DND-41 (cell line): ENCODE data around the gene ACO1.

Source experiments
- ATAC-seq: fragments of 200-7000 bp; cut with Tn5 transposase; 3 replicates; pipeline ENCODE4 v1.9.1; 2021; ENCODE audit warnings: low read depth; ENCODE audit not compliant: insufficient read depth
- DNase-seq: peaks from one replicate; pipeline ENCODE4 v3.0.0-alpha.2; 2020
- H2AFZ ChIP-seq: 2 replicates; pipeline ENCODE4 v1.6.0; 2012; ENCODE audit warnings: low read depth, low read length
- H3K27ac ChIP-seq: 2 replicates; pipeline ENCODE4 v1.5.1; 2012; ENCODE audit warnings: low read length, inconsistent platforms
- H3K27me3 ChIP-seq: fragments of 200-600 bp; sonication (generic); 2 replicates; pipeline ENCODE4 v1.6.0; 2012; ENCODE audit warnings: low read length, mild to moderate bottlenecking, inconsistent platforms; ENCODE audit not compliant: insufficient read depth, poor library complexity
- H3K36me3 ChIP-seq: 2 replicates; pipeline ENCODE4 v1.5.1; 2012; ENCODE audit warnings: low read length, inconsistent platforms; ENCODE audit not compliant: insufficient read depth
- H3K4me1 ChIP-seq: 2 replicates; pipeline ENCODE4 v1.5.1; 2012; ENCODE audit warnings: mild to moderate bottlenecking, low read length; ENCODE audit not compliant: insufficient read depth
- H3K4me2 ChIP-seq: 2 replicates; pipeline ENCODE4 v1.6.0; 2012; ENCODE audit warnings: mild to moderate bottlenecking, moderate library complexity, low read length, inconsistent platforms; ENCODE audit not compliant: insufficient read depth
- H3K4me3 ChIP-seq, 2 experiments: fragments of 200-600 bp in 1 of 2; shearing (Covaris generic) in 1 of 2; 2 replicates each; pipeline ENCODE4 v1.5.1; 2012 to 2016; ENCODE audit warnings: inconsistent platforms in 2 of 2, low read length in 2 of 2, mild to moderate bottlenecking in 2 of 2, low read depth in 1 of 2, moderate library complexity in 1 of 2
- H3K79me2 ChIP-seq: 2 replicates; pipeline ENCODE4 v1.6.0; 2012; ENCODE audit warnings: low read length, inconsistent platforms; ENCODE audit not compliant: insufficient read depth
- H3K9ac ChIP-seq: 2 replicates; pipeline ENCODE4 v1.6.0; 2012; ENCODE audit warnings: low read depth, mild to moderate bottlenecking, inconsistent platforms, low read length, moderate library complexity
- H3K9me3 ChIP-seq: 2 replicates; pipeline ENCODE4 v1.5.1; 2012; ENCODE audit warnings: low read length, moderate library complexity, mild to moderate bottlenecking, inconsistent platforms; ENCODE audit not compliant: insufficient read depth, severe bottlenecking
- H4K20me1 ChIP-seq: 2 replicates; pipeline ENCODE4 v1.6.0; 2012; ENCODE audit warnings: low read length; ENCODE audit not compliant: insufficient read depth
- CTCF ChIP-seq: IDR thresholded peaks from 2 replicates; pipeline ENCODE4 v1.5.1; 2012; ENCODE audit warnings: borderline replicate concordance, low read length, moderate library complexity, mild to moderate bottlenecking; ENCODE audit not compliant: poor library complexity, severe bottlenecking; ENCODE audit errors: extremely low read depth
- EZH2 ChIP-seq: IDR thresholded peaks from 3 replicates; pipeline ENCODE4 v1.6.1; 2012; ENCODE audit warnings: borderline replicate concordance, low read depth, mild to moderate bottlenecking, moderate library complexity, low read length, inconsistent platforms; ENCODE audit not compliant: severe bottlenecking

Gene ACO1

GRCh38 chr9:32487981-32488380, 103.5 kb downstream of the ACO1 start:
- no peak overlapping the region for H3K27ac ChIP-seq
- H3K79me2 ChIP-seq: no peaks in the 10 kb centered on the region
- no peaks in the 10 kb centered on the region for H3K9me3 ChIP-seq
- H2AFZ ChIP-seq: no peak overlapping the region
- H3K27me3 ChIP-seq: no peaks in the 10 kb centered on the region
- no peaks in the 10 kb centered on the region for H4K20me1 ChIP-seq
- ATAC-seq (no peak), DNase-seq (no peak)
- no peak overlapping the region for H3K4me2 ChIP-seq
- no peak overlapping the region for H3K9ac ChIP-seq
- H3K36me3 ChIP-seq: peaks cover 44% of the 10 kb centered on the region
- H3K4me1 ChIP-seq: no peaks in the 10 kb centered on the region
- no peak for TF ChIP-seq CTCF
- no peak for TF ChIP-seq EZH2
- H3K4me3 ChIP-seq: no peak overlapping the region

- Histone ChIP-seq H3K4me2 (no peak overlapping the region), H3K4me3 (no peak overlapping the region), H3K4me1 (no peaks in the 10 kb centered on the region), H4K20me1 (no peaks in the 10 kb centered on the region), H3K36me3 (peaks cover 27% of the 10 kb centered on the region), H3K9me3 (no peaks in the 10 kb centered on the region), H3K9ac (no peak overlapping the region), H3K79me2 (no peaks in the 10 kb centered on the region), H2AFZ (no peak overlapping the region), H3K27me3 (no peaks in the 10 kb centered on the region), H3K27ac (no peak overlapping the region)
- ATAC-seq: no peak
- no peak for DNase-seq
- no peak for TF ChIP-seq CTCF
- no peak for TF ChIP-seq EZH2
Measured at GRCh38 chr9:32490601-32491000, 106.2 kb downstream of the ACO1 start.

GRCh38 chr9:32497921-32498320, 113.5 kb downstream of the ACO1 start:
- Histone ChIP-seq H3K36me3 (peaks cover 15% of the 10 kb centered on the region; the same call in 1 of the 2 replicates), H3K9ac (no peak overlapping the region), H3K4me2 (no peak overlapping the region), H3K4me1 (no peaks in the 10 kb centered on the region), H3K79me2 (no peaks in the 10 kb centered on the region), H3K27ac (no peak overlapping the region), H2AFZ (no peak overlapping the region), H4K20me1 (no peaks in the 10 kb centered on the region), H3K27me3 (no peaks in the 10 kb centered on the region), H3K4me3 (no peak overlapping the region), H3K9me3 (no peaks in the 10 kb centered on the region)
- TF ChIP-seq CTCF (no peak), EZH2 (no peak)
- DNase-seq (no peak), ATAC-seq (no peak)

GRCh38 chr9:32500768-32501167, 116.3 kb downstream of the ACO1 start:
- H3K9me3 ChIP-seq: no peaks in the 10 kb centered on the region
- DNase-seq (no peak), ATAC-seq (no peak)
- no peak overlapping the region for H3K9ac ChIP-seq
- H3K79me2 ChIP-seq: no peaks in the 10 kb centered on the region
- no peaks in the 10 kb centered on the region for H4K20me1 ChIP-seq
- H3K4me3 ChIP-seq: no peak overlapping the region
- H3K36me3 ChIP-seq: peaks cover 15% of the 10 kb centered on the region; the same call in 1 of the 2 replicates
- H3K4me1 ChIP-seq: no peaks in the 10 kb centered on the region
- no peak overlapping the region for H3K27ac ChIP-seq
- TF ChIP-seq EZH2 (no peak), CTCF (no peak)
- no peak overlapping the region for H2AFZ ChIP-seq
- no peak overlapping the region for H3K4me2 ChIP-seq
- no peaks in the 10 kb centered on the region for H3K27me3 ChIP-seq
